Liver (tissue), 9 donors: Measurements from ENCODE around the gene SNRPB. TPM values are rescaled to one million over a fixed set of nuclear protein-coding genes. Genes with fewer than 3 reads are reported as not detected.
A peak's percentile ranks its signal among the peaks of the same experiment; 100 is the strongest.

Experiments used
- DNase-seq: peaks from one replicate; pipeline ENCODE4 v3.0.0-alpha.2; 2017; ENCODE audit warnings: low spot score
- H3K27ac ChIP-seq, 2 donors: one replicate each; pipeline ENCODE4 v1.7.0; 2013; ENCODE audit warnings: inconsistent platforms in 2 of 2, low read length in 2 of 2, control low read depth in 1 of 2, low read depth in 1 of 2, mild to moderate bottlenecking in 1 of 2
- H3K27me3 ChIP-seq, 4 donors: one replicate each; pipeline versions ENCODE4 v1.6.1 to v1.7.0; 2013; ENCODE audit warnings: low read length in 3 of 4, inconsistent platforms in 1 of 4, mild to moderate bottlenecking in 1 of 4, moderate library complexity in 1 of 4; ENCODE audit not compliant: control insufficient read depth in 4 of 4, insufficient read depth in 4 of 4
- H3K36me3 ChIP-seq, 4 donors: one replicate each; pipeline versions ENCODE4 v1.6.1 to v1.7.0; 2013; ENCODE audit warnings: low read length in 3 of 4, mild to moderate bottlenecking in 3 of 4, low read depth in 1 of 4, moderate library complexity in 1 of 4; ENCODE audit not compliant: control insufficient read depth in 4 of 4, insufficient read depth in 3 of 4
- H3K4me1 ChIP-seq, 4 donors: one replicate each; pipeline versions ENCODE4 v1.6.1 to v1.7.0; 2013; ENCODE audit warnings: low read length in 3 of 4, mild to moderate bottlenecking in 3 of 4, moderate library complexity in 1 of 4; ENCODE audit not compliant: control insufficient read depth in 4 of 4, insufficient read depth in 4 of 4
- H3K4me3 ChIP-seq, 3 donors: one replicate each; pipeline versions ENCODE4 v1.6.1 to v1.7.0; 2013; ENCODE audit warnings: low read length in 3 of 3, control low read depth in 1 of 3, low read depth in 1 of 3, mild to moderate bottlenecking in 1 of 3
- H3K9ac ChIP-seq, 2 donors: one replicate each; pipeline ENCODE4 v1.7.0; 2013; ENCODE audit warnings: low read length in 2 of 2, mild to moderate bottlenecking in 2 of 2, moderate library complexity in 2 of 2, control low read depth in 1 of 2, low read depth in 1 of 2
- H3K9me3 ChIP-seq, 4 donors: one replicate each; pipeline versions ENCODE4 v1.6.1 to v1.7.0; 2013; ENCODE audit warnings: low read length in 3 of 4; ENCODE audit not compliant: control insufficient read depth in 4 of 4
- CTCF ChIP-seq: fragments of 150-350 bp; IDR thresholded peaks from 2 replicates; pipeline ENCODE4 v1.5.1; 2017; ENCODE audit warnings: improper control_type of control experiment, low read depth, low read length; ENCODE audit not compliant: missing input control
- EGR1 ChIP-seq, 2 donors: IDR thresholded peaks; 2 replicates each; pipeline ENCODE4 v1.6.1; 2016 to 2018; ENCODE audit warnings: antibody characterized with exemption in 2 of 2, low read depth in 2 of 2
- FOXA1 ChIP-seq: IDR thresholded peaks from 2 replicates; pipeline ENCODE4 v1.6.1; 2016; ENCODE audit warnings: antibody characterized with exemption
- FOXA2 ChIP-seq: IDR thresholded peaks from 2 replicates; pipeline ENCODE4 v1.6.1; 2016; ENCODE audit warnings: antibody characterized with exemption
- GABPA ChIP-seq, 2 donors: IDR thresholded peaks in 1 of 2; conservative IDR thresholded peaks in 1 of 2; 2 replicates each; pipeline ENCODE4 v1.6.1; 2016; ENCODE audit warnings: antibody characterized with exemption in 2 of 2, mild to moderate bottlenecking in 1 of 2, moderate library complexity in 1 of 2
- HNF4A ChIP-seq, 2 donors: conservative IDR thresholded peaks; 2 replicates each; pipeline ENCODE4 v1.6.1; 2016; ENCODE audit warnings: antibody characterized with exemption in 2 of 2, mild to moderate bottlenecking in 2 of 2
- JUND ChIP-seq, 2 donors: IDR thresholded peaks; 2 replicates each; pipeline ENCODE4 v1.6.1; 2016; ENCODE audit warnings: antibody characterized with exemption in 2 of 2
- NR2F2 ChIP-seq: IDR thresholded peaks from 2 replicates; pipeline ENCODE4 v1.6.1; 2016; ENCODE audit warnings: antibody characterized with exemption
- RAD21 ChIP-seq, 2 donors: IDR thresholded peaks; 2 replicates each; pipeline ENCODE4 v1.6.1; 2016; ENCODE audit warnings: antibody characterized with exemption in 2 of 2, mild to moderate bottlenecking in 2 of 2
- REST ChIP-seq: IDR thresholded peaks from 2 replicates; pipeline ENCODE4 v1.6.1; 2016; ENCODE audit warnings: antibody characterized with exemption, mild to moderate bottlenecking
- RXRA ChIP-seq, 2 donors: IDR thresholded peaks; 2 replicates each; pipeline ENCODE4 v1.6.1; 2017 to 2018; ENCODE audit warnings: antibody characterized with exemption in 2 of 2, mild to moderate bottlenecking in 1 of 2
- SP1 ChIP-seq: IDR thresholded peaks from 2 replicates; pipeline ENCODE4 v1.6.1; 2018; ENCODE audit warnings: antibody characterized with exemption, mild to moderate bottlenecking
- TAF1 ChIP-seq: conservative IDR thresholded peaks from 2 replicates; pipeline ENCODE4 v1.6.1; 2016; ENCODE audit warnings: antibody characterized with exemption, mild to moderate bottlenecking
- YY1 ChIP-seq: IDR thresholded peaks from 2 replicates; pipeline ENCODE4 v1.6.1; 2016; ENCODE audit warnings: antibody characterized with exemption, mild to moderate bottlenecking
- WGBS: extraction: QIAGEN DNeasy Blood & Tissue Kit; methylation state at CpG from one replicate; pipeline ENCODE4 v1.1.7; 2013; 5-methylcytosine and 5-hydroxymethylcytosine counted together
- polyA plus RNA-seq, 2 donors: library from polyadenylated mRNA; stranded (reverse) in 1 of 2; unstranded in 1 of 2; fragments of 200-250 nt in 1 of 2; fragments of >200 nt in 1 of 2; fragmentation: Nextera tagmentation in 1 of 2; extraction: Ambion mirVana in 1 of 2; gene quantifications; one replicate each; pipeline versions ENCODE4 v1.2.1 to v1.2.3, GENCODE V29; 2013 to 2015
- total RNA-seq, 2 donors: library from RNA; depleted of rRNA; stranded (reverse); fragments of >200 nt; gene quantifications; one replicate each; pipeline ENCODE4 v1.2.3, GENCODE V29; 2014
- TF ChIP-seq, protein P1 (sequence below): IDR thresholded peaks from 2 replicates; pipeline ENCODE4 v1.6.1; 2016; ENCODE audit warnings: antibody characterized with exemption
- TF ChIP-seq, protein P2 (sequence below): IDR thresholded peaks from 2 replicates; pipeline ENCODE4 v1.6.1; 2016; ENCODE audit warnings: antibody characterized with exemption
- donor health status: healthy.
- donor health status: healthy.
- donor health status: healthy.
- donor health status: healthy.
- donor health status: healthy.

Gene SNRPB
- total and polyA plus RNA-seq, 4 donors: 42.3 to 111 (median 72.6) TPM

DNA sequence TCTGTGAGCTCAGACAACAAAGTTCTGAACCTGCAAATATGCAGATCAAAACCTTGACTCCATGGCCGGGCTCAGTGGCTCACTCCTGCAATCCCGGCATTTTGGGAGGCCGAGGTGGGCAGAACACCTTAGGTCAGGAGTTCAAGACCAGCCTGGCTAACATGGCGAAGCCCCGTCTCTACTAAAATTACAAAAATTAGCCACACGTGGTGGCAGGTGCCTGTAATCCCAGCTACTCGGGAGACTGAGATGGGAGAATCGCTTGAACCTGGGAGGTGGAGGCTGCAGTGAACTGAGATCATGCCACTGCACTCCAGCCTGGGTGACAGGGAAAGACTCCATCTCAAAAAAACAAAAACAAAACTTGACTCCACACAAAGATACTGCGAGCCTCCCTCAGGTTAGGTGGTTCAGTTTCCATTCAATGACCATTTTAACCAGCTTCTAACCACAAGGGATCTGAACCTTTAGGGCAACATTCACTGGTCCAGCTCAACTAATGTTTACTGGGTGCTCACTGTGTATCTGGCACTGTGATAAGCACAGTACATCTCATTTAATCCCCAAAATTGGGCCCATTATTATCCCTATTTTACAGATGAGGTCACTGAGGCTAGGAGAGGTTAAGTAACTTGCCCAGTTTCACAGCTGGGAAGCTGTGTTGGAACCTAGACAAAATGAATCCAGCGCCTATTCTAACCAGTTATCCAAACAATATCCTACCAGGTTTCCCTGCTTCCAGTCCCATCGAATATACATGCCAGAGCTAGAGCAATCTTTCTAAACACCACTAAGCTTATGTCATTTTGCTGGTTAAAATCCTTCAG lies 1.8 kb downstream of the SNRPB start:
- no peak overlapping the region for H3K27ac ChIP-seq
- peaks cover 4 to 20% (median 14%) of the 10 kb centered on the region in 4 donors for H3K4me1 ChIP-seq
- peaks cover 11 to 40% (median 36%) of the 10 kb centered on the region in 4 donors for H3K36me3 ChIP-seq
- WGBS: 82% methylated on average over 11 of the region's 11 CpGs
- H3K9ac ChIP-seq: peak overlapping the region in 1 of 2 donors; percentile 10
- TF ChIP-seq RXRA (IDR thresholded peaks at IDR 0.05) (no peak), NR2F2 (no peak)
- no peaks in the 10 kb centered on the region for H3K9me3 ChIP-seq
- no peaks in the 10 kb centered on the region for H3K27me3 ChIP-seq
- peak overlapping the region in 1 of 3 donors; percentile 68 for H3K4me3 ChIP-seq
- no peak for DNase-seq

DNA sequence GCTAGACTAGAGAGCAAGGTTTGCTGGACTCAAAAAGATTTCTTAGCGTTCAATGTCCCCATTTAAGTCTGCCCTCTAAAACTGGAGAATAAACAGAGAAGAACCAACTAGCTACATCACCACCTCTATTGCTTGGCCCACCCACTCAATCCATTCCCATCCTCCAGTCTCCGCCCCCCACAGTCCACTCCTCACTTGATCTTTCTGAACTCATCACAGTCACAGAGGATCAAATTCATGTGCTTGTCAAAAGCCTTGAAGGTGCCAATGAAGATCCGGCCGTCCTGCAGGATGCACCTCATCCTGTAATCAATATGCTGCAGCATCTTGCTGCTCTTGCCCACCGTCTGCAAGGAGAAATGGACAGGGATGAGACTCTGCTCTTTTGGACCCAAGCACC lies 3.2 kb downstream of the SNRPB start:
- Histone ChIP-seq H3K9ac (peak overlapping the region in 1 of 2 donors; percentile 10), H3K9me3 (no peaks in the 10 kb centered on the region), H3K4me3 (no peak overlapping the region), H3K27ac (no peak overlapping the region), H3K4me1 (peaks cover 4 to 20% (median 14%) of the 10 kb centered on the region in 4 donors), H3K36me3 (peaks cover 14 to 54% (median 50%) of the 10 kb centered on the region in 4 donors), H3K27me3 (no peaks in the 10 kb centered on the region)
- DNase-seq: no peak
- WGBS: 91% methylated on average over 5 of the region's 5 CpGs
- TF ChIP-seq RAD21 (IDR thresholded peaks at IDR 0.05) (no peak), CTCF (no peak), FOXA1 (no peak), HNF4A (conservative IDR thresholded peaks at IDR 0.05) (no peak), EGR1 (IDR thresholded peaks at IDR 0.05; ENCODE audit: low read depth in 2 of 2) (no peak)

- H3K9ac ChIP-seq: no peak overlapping the region
- TF ChIP-seq RAD21 (IDR thresholded peaks at IDR 0.05): no peak
- no peak for TF ChIP-seq CTCF
- TF ChIP-seq GABPA (IDR thresholded peaks at IDR 0.05 in 1 of 2, conservative IDR thresholded peaks at IDR 0.05 in 1 of 2): no peak
- TF ChIP-seq FOXA1: no peak
- no peak for TF ChIP-seq EGR1 (IDR thresholded peaks at IDR 0.05; ENCODE audit: low read depth in 2 of 2)
- TF ChIP-seq NR2F2: no peak
- TF ChIP-seq REST: no peak
- TF ChIP-seq JUND (IDR thresholded peaks at IDR 0.05): no peak
- no peak for TF ChIP-seq TAF1
- no peak for TF ChIP-seq FOXA2
- no peak for TF ChIP-seq HNF4A (conservative IDR thresholded peaks at IDR 0.05)
- TF ChIP-seq RXRA (IDR thresholded peaks at IDR 0.05): no peak
- TF ChIP-seq YY1: no peak
- TF ChIP-seq, protein P1, sequence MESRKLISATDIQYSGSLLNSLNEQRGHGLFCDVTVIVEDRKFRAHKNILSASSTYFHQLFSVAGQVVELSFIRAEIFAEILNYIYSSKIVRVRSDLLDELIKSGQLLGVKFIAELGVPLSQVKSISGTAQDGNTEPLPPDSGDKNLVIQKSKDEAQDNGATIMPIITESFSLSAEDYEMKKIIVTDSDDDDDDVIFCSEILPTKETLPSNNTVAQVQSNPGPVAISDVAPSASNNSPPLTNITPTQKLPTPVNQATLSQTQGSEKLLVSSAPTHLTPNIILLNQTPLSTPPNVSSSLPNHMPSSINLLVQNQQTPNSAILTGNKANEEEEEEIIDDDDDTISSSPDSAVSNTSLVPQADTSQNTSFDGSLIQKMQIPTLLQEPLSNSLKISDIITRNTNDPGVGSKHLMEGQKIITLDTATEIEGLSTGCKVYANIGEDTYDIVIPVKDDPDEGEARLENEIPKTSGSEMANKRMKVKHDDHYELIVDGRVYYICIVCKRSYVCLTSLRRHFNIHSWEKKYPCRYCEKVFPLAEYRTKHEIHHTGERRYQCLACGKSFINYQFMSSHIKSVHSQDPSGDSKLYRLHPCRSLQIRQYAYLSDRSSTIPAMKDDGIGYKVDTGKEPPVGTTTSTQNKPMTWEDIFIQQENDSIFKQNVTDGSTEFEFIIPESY: no peak
- TF ChIP-seq, protein P2, sequence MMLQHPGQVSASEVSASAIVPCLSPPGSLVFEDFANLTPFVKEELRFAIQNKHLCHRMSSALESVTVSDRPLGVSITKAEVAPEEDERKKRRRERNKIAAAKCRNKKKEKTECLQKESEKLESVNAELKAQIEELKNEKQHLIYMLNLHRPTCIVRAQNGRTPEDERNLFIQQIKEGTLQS: no peak
- TF ChIP-seq SP1: no peak
- WGBS: 98% methylated on average over 6 of the region's 6 CpGs
- peaks cover 4 to 15% (median 12%) of the 10 kb centered on the region in 4 donors for H3K4me1 ChIP-seq
- H3K4me3 ChIP-seq: no peak overlapping the region
- peaks cover 15 to 77% (median 71%) of the 10 kb centered on the region in 4 donors for H3K36me3 ChIP-seq
- no peak overlapping the region for H3K27ac ChIP-seq
- no peak for DNase-seq
- H3K27me3 ChIP-seq: no peaks in the 10 kb centered on the region
- H3K9me3 ChIP-seq: no peaks in the 10 kb centered on the region
These were observed 5.5 kb downstream of the SNRPB start for GRCh38 chr20:2465100-2465499.
